NCI-H146 (cell line): ENCODE measurements around the gene SETD1A.
A peak's percentile ranks its signal among the peaks of the same experiment; 100 is the strongest.

ENCODE experiments used
- DNase-seq: peaks from one replicate; lab custom pipeline; 2025; lab: John Stamatoyannopoulos, UW

SETD1A gene

DNA sequence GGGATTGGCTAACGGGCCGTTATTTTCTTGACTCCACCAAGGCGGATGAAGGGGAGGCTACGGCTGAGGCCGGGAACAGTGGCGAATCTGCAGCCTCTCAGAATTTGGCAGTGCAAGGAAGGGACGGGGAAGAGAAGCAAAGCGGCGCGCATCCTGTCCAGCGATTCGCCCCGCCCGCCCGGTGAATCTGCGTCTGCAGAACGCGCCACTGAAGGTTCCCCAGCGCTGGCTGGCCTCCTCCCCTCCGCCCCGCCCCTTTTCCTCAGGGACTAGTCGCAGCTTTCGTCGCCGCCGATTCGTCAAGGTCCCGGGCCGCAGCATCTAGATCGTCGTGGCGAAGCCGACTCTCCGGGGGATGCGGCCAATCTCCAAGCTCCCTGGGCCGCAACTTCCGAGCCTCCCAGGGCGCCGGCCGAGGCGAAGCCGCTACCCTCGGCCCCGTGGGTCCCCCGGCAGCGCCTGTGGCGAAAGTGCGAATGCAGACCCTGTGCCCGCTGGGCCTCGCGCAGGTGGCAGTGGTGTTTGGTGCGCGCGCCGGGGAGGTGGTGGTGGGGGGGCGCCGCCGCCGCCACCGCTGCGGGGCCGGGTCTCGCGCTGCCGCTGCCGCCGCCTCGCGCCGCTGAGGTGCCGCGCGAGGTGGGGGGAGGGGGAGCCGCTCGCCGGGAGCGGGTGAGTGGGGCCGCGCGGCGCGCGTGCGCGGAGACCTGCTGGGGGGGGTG is at the start of gene SETD1A:
Gene SETD1A, plus strand, starts transcription at position 299 of the 719 bp plus-strand sequence. CDS start 978 bp downstream, outside the sequence.
- DNase-seq = peak; percentile 98

GRCh38 chr16:30910427-30911029 is 47.0 kb upstream of the SETD1A start:
- DNase-seq = no peak

DNA sequence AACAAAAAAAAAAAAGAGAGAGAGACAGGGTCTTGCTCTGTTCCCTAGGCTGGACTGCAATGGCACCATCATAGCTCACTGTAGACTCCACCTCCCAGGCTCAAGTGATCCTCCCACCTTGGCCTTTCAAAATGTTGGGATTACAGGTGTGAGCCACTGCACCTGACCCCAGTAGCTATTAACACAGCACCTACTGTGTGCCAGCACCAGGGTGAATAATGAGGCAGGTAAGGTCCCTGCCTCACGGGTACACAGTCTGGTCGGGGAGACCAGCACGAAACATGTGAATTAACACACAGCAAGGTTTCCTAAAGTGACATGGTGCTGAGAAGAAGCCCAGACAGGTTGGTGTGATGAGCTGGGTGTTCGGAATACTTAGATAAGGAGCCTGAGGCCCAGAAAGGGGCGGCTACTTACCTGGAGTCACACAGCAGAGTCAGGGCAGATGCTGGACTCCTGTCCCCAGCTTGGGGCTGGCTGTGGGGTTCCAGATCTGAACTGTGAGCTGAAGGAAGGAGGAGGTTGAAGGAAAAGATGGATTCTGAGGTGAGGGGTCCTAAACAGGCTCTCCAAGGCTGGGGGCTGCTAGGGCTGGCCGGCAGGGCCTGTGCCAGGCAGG is 44.7 kb upstream of the SETD1A start:
- no peak for DNase-seq

GRCh38 chr16:30914830-30915229 is 42.7 kb upstream of the SETD1A start:
- DNase-seq = no peak

GRCh38 chr16:30918614-30919013 is 38.9 kb upstream of the SETD1A start:
- no peak for DNase-seq

DNA sequence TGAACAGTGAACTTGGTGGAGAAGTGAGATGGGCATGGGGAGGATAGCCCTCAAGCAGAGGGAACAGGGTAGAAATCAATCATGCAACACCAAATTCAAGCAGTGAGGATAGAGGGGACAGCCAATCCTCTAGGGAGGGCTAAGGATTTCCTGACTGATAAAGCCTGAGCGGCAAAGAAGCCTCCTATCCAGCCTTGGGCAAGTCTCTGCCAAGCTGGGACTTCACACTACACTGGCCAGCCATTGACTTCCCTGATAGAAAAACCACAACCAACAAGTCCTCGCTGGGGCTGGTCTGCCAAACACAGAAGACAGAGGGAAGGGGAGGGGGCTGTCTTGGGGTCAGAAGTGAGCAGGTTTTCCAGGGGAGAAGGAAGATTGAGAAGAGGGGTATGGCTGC is 36.7 kb upstream of the SETD1A start:
- no peak for DNase-seq

DNA sequence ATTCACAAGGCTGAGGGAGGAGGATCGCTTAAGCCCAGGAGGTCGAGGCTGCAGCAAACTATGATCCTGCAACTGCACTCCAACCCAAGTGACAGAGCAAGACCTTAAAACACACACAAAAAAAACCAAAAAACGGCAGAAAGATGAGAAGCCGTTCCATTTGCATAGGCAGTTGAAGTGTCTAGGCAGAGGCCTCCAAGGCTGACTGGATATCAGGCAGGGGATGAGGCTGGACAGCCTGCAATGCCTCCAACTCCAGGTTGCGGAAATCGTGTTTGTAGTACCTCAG is 36.2 kb upstream of the SETD1A start:
- no peak for DNase-seq

GRCh38 chr16:30921748-30922419 is 35.7 kb upstream of the SETD1A start:
- DNase-seq = peak; percentile 94

DNA sequence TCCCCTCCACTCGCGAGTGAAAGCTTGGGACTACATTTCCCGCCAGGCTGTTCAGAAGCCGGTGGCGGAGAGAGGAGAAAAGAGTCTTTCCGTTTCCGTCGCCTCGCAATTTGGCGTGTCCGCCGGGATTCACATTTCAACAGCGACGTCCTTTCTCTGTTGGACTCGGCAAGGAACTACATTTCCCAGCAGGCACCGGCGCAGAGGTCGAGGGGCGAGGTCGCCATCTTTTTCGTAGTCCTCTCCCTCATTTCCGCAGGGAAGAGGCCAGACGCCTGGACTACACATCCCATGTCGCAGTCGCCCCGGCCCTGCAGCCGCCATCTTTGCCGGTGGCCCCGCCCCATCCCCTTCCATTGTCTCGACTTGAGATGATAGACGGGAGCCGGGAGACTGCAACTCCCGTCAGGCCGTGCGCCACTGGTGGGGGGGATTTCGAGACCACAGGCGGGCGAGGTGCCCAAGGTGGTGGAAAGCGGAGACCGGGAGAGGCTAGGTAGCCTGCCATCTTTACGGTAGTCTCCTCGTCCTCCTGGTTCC is 35.1 kb upstream of the SETD1A start:
- DNase-seq = peak; percentile 100

GRCh38 chr16:30922960-30923535 is 34.5 kb upstream of the SETD1A start:
- peak; percentile 100 for DNase-seq

DNA sequence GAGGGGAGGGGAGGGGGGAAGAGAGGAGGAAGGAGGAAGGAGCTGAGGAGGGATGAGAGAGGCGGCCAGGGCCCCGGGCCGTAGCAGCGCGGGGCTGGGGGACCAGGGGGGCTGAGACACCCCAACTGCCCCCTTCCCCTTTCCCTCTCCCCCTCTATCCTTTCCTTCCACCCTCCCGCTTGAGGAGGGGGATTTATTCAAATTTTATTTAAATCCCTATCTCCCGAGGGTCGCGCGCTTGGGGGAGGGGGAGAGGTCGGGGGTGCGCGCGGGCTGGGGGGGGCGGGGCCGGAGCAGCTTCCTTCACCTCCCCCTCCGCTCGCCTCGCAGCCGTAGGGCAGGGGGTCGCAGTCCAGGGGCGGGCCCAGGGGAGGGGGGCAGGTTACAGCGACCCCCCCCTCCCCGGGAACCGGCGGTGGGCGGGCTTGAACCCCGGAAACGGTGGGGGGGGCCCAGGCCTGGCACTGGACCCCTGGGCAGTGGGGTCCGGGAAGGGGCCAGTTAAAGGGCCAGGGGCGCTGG is 33.9 kb upstream of the SETD1A start, which contains the start of gene FBXL19:
Gene FBXL19, plus strand, starts transcription at position 19 of the 522 bp plus-strand sequence. CDS start 2,183 bp downstream, outside the sequence.
- peak; percentile 80 for DNase-seq

DNA sequence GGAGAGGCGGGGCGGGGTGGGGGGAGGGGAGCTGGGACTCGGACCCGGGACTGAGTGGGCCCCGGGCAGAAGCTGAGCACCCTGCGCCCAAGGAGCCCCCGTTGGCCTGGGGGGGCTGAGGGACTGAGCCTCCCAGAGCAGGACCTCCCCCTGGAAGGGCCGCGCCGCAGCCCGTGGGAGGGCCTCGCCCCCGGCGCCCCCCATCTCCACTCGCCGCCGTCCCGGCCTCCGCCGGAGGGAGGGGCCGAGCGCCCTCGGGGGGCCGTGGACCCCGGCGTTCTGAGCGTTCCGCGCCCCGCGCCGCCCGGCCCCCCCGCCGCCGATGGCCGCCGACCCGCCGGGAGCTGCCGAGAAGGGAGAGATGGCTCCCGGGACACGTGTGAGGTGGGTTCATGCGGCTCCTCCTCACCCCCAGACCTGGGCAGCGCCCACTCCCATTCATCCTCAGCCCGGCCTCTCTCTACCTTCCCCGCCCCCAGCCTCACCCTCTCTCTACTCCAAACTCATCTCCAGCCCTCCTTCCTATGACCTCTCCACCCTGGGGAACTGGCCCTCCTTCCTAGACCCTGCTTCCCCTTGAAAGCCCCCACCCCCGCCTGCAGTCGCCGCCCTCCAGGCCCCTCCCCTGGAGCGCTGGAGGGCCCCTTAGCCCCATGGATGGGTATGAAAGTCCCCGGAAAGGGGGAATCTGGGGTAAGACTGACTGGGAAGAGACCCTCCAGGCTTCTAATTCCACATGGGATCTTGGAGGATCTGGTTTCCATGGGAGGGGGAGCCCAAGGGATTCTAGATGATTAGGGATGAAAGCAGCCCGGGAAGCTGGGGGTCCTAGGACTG is 33.3 kb upstream of the SETD1A start:
- peak; percentile 35 for DNase-seq

GRCh38 chr16:30924913-30925631 is 32.5 kb upstream of the SETD1A start:
- DNase-seq = no peak

GRCh38 chr16:30925632-30925987 is 31.9 kb upstream of the SETD1A start:
- DNase-seq = no peak

DNA sequence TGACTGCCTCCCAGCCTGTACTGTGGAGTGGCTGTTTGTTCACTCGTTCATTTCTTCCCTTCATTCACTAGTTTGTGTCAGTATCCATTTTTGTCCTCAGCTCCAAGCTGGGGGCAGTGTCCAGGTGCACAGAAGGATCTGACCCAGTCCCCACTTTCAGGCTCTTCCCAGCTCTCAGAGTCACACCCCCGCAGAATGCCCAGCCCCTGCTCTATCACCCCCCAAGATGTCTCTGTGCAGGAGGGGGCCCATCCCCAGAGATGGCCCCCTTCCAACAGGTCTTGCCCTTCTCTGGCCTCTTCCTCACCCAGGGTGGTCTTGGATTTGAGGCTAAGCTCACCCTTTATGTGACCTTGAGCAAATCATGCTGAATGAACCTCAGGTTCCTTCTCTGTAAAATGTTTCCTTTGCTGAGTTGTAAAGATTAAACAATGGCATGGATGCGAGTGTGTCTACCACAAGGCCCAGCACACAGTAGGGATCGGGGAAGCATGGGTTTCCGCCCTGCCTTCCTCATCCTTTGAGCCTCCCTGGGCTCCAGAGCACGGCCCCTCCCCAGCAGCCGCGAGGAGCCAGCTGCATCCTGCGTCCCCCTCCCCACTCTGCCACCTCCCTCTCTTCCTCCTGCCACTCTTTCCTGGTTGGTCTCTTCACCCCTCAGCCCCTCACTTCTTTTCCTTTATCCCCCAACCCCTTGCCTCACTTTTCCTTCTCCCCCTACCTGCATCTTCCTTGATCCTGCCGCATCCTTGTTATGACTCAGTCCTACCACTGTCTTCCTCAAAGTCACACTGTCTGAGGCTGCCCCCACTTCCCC is 31.4 kb upstream of the SETD1A start:
- DNase-seq = no peak

DNA sequence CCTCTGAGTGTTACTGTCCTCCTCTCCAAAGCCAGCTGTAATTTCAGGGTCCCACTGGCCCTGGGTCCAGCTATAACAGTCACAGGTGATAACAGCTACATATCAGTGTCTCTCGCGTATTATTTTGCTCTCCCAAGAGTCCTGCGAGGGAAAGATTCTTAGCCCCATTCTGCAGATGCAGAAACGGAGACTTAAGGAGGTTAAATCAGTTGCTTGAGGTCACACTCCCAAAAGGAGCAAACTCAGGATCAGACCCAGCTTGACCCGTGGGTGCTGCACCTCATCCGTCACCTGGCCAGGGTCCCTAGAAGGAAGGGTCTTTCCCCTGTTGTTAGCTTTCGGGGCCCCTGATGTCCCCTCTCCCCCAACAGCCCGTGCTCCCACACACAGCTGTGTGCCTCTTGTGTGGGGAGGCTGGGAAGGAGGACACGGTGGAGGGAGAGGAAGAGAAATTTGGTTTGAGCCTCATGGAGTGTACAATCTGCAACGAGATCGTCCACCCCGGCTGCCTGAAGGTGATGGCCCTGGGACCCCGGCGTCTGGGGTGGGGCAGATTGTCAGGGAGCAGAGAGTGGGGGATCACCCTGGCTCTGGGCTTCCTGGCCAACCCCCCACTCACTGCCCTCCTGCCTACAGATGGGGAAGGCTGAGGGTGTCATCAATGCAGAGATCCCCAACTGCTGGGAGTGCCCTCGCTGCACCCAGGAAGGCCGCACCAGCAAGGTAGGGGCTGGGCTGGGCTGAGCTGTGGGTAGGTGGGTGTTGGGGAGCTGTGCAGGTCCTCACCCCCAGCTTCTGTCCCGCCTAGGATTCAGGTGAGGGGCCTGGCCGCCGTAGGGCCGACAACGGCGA is 30.4 kb upstream of the SETD1A start:
- DNase-seq = no peak

GRCh38 chr16:30927789-30928378 is 29.7 kb upstream of the SETD1A start:
- DNase-seq = peak; percentile 86

GRCh38 chr16:30928390-30928789 is 29.2 kb upstream of the SETD1A start:
- no peak for DNase-seq
